Measurements from ENCODE around the gene MME.

The MME gene

DNA sequence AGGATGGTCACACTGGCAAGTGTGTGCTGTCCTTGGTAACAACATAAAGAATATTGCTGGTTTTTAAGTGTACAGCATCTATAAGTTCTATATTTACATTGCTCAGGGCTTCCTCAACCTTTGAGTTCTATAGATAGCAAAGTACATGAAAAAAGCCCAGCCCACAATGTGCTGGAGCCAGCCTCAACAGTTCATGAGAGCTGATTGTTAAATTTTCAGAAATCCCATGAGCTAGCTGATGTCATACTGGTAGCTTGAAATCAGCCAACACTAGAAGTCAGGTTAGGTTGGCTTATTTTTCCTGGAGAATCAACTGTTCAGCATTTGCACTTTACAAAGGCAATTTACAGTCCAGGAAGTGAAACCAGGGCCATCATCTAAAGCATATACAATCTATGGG, 110.6 kb downstream of the MME start:
- H3K27ac ChIP-seq: no peak overlapping the region
- no peak for TF ChIP-seq ZFX (IDR thresholded peaks at IDR 0.05; ENCODE audit: borderline replicate concordance)
- TF ChIP-seq, protein P1, sequence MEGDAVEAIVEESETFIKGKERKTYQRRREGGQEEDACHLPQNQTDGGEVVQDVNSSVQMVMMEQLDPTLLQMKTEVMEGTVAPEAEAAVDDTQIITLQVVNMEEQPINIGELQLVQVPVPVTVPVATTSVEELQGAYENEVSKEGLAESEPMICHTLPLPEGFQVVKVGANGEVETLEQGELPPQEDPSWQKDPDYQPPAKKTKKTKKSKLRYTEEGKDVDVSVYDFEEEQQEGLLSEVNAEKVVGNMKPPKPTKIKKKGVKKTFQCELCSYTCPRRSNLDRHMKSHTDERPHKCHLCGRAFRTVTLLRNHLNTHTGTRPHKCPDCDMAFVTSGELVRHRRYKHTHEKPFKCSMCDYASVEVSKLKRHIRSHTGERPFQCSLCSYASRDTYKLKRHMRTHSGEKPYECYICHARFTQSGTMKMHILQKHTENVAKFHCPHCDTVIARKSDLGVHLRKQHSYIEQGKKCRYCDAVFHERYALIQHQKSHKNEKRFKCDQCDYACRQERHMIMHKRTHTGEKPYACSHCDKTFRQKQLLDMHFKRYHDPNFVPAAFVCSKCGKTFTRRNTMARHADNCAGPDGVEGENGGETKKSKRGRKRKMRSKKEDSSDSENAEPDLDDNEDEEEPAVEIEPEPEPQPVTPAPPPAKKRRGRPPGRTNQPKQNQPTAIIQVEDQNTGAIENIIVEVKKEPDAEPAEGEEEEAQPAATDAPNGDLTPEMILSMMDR (IDR thresholded peaks at IDR 0.05): no peak

DNA sequence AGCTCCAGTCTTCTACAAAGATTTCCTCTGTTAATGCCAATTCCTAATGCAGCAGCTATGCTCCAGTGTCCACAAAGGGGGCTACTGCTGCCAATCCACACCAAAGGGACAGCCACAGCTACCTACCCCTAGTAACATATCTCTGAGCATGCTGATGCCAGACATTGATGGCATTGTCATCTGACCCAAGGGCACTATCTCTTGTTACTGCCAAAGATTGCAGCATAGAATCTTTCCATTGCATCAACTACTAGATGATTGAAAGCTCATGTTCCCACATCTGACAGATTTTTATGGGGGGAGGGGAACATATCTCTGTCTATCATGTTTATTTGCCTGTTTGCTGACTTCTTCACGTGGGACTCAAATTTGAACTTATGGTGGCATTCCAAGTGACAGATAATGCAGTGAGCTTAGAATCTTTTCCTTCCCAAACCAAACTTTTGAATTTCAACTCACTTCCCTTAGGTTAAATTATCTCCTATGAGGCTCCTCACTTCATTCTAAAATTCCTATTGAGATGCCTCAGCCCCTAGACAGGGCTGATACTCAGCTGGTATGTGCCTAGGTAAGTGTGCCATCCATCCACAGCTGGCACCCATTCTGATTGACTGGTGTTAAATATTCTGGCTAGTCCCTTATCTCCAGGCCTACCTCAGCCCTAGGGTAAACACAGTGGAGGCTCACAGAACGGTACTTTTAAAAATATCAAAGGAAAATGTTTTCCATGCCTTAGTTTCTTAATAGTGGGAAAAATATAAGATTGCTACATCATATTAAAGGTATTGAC, 113.0 kb downstream of the MME start:
- TF ChIP-seq ZFX (IDR thresholded peaks at IDR 0.05; ENCODE audit: borderline replicate concordance): no peak
- TF ChIP-seq, protein P1 (IDR thresholded peaks at IDR 0.05): no peak
- H3K27ac ChIP-seq: no peak overlapping the region

DNA sequence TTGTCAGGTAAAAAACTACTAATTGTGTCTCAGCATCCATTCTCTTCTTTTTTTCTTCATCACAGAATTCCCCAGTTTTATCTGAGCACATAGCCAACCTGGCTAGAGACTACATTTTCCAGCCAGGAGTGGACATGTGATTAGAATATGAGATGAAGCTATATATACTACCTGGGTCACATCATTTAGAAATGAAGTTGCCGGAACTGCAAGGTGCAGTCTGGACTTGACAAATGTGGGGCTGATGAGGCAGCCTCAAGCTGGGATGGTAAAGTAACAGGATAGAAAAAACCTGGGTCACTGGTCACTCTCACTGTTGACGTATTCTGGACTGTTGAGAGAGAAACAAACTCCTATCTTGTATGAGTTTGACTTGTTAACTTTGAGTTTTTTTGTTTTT, 113.7 kb downstream of the MME start:
- H3K27ac ChIP-seq: no peak overlapping the region
- TF ChIP-seq, protein P1 (IDR thresholded peaks at IDR 0.05): no peak
- no peak for TF ChIP-seq ZFX (IDR thresholded peaks at IDR 0.05; ENCODE audit: borderline replicate concordance)

DNA sequence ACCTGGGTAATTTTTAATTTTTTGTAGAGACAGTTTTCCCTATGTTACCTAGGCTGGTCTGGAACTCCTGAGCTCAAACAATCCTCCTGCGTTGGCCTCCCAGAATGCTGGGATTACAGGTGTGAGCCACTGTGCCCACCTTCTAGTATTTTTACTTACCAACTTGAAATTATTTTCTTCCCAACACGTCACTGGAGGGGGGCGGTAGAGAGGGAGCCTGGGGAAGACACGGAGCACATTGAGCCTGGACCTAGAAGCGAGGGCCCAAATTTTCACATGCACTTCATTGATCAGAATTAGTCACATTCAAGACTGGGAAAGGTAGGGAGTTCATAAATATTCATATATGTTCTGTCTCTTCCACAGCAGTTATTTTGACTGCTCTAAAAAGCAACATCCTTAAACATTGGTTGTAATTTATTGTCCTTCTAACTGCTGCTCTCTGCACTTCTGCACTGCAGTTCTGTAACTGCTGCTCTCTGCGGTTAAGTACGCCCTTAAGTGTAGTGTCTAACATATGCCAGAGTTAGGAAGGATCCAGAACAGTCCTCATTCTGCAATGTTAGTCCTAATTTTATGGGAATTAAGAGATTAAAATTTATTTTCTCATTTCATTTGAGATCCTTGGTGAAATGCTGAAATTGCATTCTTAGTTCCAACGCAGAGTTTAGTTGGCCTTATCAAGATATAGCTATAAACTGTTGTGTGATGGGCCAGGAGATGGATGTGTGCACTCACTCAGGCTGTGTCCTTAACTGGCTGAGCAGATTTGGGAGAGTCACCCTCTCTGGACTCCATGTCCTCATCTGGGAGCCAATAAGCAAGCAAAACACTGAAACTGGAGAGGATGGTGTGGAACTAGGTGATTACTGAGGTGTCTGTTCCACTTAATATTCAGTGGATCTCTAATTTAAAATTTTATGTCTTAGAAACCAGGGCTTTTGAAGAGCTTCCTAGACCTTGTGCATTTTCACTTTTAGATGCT, 115.1 kb downstream of the MME start:
- H3K27ac ChIP-seq: no peak overlapping the region
- TF ChIP-seq, protein P1 (IDR thresholded peaks at IDR 0.05): no peak
- no peak for TF ChIP-seq ZFX (IDR thresholded peaks at IDR 0.05; ENCODE audit: borderline replicate concordance)

DNA sequence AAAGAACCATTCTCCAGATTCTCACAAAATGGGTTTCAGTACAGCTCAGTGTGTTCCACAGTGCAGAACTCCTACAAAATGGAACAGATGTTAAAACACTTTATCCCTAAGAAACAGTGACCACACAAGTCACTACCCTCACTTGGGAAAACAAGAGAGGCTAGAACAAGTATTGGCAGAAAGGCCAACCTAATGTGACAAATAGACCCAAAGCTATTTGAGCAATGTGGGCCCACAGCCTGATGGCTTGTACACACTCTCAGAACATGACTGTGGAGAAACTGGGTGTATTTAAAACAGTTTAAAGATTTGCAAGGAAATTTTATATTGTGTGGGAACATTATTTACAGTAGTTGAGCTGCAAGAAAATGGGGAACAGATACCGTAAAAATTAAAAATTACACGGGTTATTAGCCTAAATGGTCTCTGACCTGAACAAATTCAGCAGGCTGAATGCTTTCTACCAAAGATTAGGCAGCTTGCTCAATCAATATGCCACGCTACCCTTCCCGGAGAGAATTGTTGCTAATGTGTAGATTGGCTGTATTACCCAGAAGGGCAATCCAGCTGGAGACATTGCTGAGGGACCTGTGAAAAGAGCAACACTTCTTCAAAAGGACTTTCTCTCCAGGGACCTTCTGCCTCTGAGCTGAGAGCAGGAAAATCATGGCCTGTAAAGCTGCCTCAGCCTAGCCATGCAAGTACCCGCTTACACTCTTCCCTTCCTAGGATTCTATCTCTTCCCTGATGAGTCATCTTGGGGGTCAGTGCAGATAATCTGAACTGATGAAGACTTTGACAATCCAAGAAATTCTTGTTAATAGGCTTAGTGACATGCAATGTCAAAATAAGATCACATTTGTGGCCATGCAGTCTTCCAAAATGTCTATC, 116.3 kb downstream of the MME start:
- H3K27ac ChIP-seq: no peak overlapping the region
- TF ChIP-seq, protein P1 (IDR thresholded peaks at IDR 0.05): no peak
- no peak for TF ChIP-seq ZFX (IDR thresholded peaks at IDR 0.05; ENCODE audit: borderline replicate concordance)

DNA sequence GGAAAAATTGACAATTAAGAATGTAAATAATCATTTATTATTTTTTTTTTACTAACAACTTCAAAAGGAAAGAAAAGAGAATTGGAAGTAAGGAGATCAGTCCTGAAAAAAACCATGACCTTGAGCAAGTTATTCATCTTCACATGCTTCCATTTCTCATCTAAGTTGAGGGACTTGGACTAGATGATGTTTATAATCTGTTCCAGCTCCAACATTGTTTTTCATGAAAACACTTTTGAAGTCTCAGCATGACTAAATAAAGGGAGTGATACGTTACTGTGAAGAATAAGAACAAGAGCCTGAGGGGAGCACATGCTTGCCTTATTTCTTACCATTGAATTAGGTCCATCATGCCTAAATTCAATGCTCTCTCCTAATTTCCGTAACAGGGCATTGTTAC, 117.7 kb downstream of the MME start:
- TF ChIP-seq ZFX (IDR thresholded peaks at IDR 0.05; ENCODE audit: borderline replicate concordance): no peak
- TF ChIP-seq, protein P1 (IDR thresholded peaks at IDR 0.05): no peak
- no peak overlapping the region for H3K27ac ChIP-seq

All from 22Rv1 (cell line).